HG03342 (cell line): ENCODE measurements around the gene RPP38.

Experiments
- ATAC-seq: cut with Tn5 transposase; IDR thresholded peaks from one replicate; pipeline ENCODE4 v1.9.1; 2021; ENCODE audit warnings: mild to moderate bottlenecking, moderate library complexity; ENCODE audit not compliant: unreplicated experiment

Gene RPP38

DNA sequence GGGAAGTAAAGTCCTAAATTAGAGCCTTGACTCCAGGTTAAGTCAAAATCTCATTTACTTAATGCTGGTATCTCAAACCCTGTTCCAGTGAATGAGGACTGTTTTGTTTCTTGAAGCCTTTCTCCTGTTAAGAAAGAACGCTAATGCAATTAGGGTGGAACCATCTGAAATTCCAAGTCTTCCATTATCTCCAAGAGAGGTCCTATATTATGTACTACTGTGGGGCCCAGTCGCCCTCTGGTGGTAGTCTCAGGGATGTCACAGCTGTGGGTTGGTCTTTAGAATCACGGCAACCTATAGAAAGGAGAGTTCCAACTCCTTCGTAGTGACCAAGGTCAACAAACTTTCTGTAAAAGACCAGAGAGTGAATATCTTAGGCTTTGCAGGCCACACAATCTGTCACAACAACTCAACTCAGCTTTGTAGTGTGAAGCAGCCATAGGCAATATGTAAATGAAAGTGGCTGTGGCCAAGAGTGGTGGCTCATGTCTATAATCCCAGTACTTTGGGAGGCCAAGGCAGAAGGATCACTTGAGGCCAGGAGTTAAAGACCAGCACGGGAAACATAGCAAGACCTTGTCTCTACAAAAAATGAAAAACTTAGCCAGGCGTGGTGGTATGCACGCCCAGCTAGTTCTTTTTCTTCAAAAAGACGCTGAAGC is 9.3 kb downstream of the RPP38 start:
- ATAC-seq, result peak; percentile 77

DNA sequence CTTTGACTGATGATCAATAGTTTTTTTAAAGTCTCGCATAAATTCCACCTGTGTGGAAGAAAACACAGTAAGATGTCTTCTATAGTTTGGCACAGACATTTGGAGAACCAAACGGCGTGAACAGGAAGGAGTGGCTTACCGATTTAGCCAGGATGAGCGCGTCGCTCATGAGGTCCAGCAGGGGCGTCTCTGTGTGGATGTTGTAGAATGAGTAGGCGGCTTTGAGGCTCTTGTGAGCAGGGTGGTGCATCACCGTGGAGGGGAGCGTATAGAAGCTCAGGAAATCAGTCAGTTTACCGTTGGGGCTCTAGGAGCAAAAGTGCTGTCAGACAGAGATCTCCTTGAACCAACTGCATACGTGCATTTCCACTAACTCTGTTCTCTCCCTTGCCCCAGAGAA is 15.5 kb downstream of the RPP38 start:
- no peak for ATAC-seq

DNA sequence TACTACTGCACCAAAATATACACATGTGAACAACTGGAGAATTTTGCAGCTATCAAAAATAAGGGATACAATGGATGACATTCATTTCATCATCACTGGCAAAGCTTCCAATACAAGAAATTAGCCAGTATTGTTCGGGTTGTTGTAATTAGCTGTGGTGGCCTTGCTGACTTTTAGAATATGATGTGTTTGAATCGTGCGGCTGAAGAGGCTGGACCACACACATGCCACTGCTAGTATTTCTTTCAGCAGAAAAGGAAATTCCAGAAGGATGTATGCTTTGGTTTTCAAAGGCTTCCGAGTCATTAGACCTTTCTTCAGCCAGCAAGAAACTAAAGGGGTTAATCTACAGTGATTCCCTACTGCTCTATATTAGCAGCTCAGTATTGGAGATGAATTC is 16.6 kb downstream of the RPP38 start:
- ATAC-seq, result no peak

DNA sequence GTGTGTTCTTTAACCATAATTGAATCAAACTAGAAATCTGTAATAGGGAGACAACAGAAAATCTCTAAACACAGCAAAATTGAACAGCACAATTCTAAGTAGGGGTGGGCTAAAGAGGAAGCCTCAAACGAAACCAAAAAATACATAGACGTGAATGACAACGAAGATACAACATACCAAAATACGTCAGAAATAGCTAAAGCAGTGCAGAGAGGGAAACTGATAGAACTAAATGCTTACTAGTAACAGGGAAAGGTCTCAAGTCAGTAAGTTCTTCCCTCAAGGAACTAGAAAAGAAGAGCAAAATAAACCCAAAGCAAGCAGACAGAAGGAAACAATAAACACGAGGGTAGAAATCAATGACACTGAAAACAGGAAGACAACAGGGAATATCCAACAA is 19.1 kb downstream of the RPP38 start:
- ATAC-seq, result no peak

DNA sequence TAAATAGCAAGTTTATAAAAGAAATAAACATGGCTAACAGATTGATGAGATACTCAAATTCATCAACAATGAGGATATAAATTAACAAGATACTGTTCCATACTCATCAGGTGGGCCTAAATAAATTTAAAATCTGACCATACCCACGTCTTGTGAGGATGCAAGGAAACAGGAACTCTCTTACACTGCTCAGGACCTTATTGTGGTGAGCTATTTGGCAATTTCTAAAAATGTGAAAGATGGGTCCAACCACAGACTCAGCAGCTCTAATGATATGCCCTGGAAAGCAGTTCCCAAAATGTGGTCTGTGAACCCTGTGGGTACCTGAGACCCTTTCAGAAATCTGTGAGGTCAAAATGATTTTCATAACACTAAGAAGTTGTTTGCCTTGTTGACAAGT is 21.5 kb downstream of the RPP38 start:
- ATAC-seq, result no peak

DNA sequence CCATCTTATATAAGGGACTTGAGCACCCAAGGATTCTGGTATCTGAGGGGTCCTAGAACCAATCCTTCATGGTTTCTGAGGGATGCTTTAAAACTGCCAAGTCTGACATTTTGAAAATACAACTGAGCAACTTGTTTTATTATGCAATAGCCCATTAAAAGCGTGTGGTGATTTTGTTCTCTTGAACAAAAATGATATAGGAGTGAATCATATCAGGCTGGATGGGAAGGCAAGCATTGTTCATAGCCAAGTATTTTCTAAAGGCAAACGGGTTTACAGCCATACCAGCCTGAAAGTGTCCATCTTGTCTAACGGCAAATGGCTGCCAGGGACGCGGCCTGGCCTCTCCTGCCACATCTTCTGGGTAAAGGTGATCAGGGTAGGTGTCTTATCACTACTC is 23.4 kb downstream of the RPP38 start:
- ATAC-seq, result no peak

DNA sequence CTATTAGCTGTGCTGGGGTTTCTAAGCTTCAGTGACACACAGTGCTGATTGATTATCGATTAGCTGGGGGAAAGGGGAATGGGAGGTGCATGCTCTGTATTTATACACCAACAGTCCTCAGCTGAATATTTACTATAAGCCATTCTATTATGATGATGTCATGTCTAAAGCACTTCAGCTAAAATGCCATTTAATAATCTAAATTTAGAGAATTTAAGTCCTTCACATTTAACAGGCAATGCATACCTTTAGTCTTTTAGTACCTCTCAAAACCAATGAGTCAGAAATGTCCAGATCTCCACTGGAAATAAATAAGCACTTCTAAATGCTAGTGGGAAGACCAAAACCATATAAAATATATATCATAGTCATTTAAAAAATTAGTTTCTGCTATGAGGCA is 24.6 kb downstream of the RPP38 start:
- no peak for ATAC-seq

DNA sequence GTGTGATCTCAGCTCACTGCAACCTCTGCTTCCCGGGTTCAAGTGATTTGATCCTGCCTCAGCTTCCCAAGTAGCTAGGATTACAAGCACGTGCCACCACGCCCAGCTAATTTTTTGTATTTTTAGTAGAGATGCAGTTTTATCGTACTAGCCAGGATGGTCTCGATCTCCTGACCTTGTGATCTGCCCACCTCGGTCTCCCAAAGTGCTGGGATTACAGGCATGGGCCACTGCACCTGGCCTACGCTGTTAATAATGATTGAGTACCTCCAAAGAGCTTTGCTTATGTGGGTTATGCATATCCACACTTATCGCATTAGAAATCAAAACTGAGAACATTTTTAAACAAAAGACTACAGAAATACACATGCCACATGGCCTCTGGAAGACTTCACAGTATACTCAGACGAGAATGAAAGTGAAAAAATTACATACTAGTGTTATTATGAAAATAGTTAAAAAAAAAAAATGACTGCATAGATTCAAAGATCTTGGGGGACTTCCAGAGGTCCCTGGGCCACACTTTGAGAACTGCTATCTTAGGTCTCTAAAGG is 25.4 kb downstream of the RPP38 start:
- peak; percentile 80 for ATAC-seq

DNA sequence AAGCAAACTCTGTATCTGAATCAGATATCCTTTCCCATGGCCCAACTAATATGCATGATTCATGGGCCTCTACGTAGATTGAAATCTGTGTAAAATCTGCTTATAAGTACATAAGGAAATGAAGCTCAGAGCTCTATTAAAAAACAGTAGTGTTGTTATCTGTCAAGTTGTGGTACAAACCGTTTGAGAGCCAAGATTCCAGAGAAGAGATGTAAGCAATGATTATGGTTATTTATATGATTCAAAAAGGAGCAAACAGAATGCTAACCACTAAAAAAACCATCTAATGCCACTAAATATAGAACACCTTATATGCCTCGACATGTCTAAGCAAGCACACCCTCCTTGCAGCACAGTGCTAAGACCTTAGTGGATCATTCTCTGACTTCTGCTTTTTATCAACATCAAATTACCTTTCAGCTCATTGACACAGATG is 26.6 kb downstream of the RPP38 start:
- ATAC-seq, result no peak

DNA sequence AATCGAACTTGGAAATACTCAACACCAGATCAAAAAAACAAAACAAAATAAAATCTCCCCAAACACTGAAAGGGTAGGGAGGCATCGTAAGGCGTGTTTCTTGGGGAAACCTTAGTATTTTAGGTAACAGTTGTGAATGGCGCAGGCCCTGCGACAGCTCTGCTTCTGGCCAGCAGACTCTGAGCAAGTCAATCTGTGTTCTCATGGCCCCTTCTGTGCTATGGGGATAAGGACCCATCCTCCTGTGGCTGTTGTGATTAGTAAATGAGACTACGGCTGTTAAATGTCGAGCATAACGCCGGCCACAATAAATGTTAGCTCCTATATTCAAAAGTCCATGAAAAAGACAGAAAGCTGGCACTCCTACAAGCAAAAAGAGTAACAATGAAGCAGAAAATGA is 27.0 kb downstream of the RPP38 start:
- ATAC-seq, result no peak

DNA sequence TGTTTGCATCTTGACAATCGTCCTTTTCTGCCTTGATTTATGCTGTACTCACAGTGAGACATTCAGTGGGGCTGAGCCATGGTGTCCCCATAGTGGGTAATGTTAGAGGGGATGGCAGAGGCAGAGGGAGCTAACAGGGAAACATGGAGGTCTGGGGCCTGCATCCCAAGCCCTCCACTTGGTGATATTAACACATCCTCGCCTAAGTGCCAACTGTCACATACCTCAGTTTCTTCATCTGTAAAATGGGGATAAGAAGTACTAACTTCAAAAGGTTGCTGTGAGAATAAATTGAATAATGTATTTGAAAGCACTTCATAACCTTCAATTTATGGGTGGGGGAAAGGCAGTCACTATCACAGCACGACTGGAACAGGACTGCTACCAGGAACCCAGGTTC is 27.8 kb downstream of the RPP38 start:
- ATAC-seq, result no peak

DNA sequence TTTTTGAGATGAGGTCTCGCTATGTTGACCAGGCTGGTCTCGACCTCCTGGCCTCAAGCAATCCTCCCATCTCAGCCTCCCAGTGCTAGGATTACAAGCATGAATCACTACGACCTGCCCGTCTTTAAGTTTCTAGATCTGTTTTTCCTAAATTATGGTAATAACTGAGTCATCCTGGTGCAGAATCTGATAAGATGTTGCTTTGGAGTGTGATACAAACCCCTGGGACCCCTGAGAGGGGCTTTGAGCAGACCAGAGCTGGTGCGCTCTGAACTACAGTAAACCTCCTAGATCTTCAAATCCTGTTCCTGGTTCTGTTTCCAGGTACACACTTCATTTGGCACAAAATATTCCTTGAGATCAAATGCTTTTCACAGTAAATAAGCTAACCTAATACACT is 34.2 kb downstream of the RPP38 start:
- ATAC-seq, result no peak

DNA sequence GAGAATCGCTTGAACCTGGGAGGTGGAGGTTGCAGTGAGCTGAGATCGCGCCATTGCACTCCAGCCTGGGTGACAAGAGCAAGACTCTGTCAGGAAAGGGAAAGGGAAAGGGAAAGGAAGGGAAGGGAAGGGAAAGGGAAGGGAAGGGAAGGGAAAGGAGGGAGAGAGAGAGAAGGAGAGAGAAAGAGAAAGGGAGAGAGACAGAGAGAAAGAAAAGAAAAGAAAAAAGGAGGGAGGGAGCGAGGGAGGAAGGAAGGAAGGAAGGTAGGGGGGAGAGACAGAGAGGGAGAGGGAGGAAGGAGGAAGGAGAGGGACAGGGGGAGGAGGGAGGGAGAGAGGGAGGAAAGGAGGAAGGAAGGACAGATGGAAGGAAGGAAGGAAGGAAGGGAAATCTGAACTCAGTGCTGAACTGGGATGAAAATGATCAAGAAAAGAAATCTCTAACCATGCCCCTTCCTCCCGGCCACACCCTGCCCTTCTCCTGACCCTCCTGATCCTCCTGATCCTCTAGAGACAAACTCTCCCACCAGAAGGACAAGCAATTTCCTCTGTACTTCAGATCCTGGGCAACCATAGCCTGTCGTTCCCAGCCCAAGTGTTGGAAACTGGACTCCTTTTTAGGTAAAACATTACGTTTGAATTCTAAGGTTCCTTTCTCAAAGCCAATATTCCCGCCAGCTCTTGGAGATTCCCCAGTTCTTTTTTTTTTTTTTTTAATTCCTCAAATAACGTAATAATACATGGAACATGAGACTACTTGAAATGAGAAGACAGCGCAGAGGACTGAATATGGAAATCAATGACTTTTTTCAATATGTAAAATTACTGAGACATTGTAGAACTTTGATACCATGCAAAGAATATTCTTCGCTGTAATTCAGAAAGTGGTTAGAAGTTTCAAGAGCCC is 39.2 kb downstream of the RPP38 start:
- no peak for ATAC-seq

DNA sequence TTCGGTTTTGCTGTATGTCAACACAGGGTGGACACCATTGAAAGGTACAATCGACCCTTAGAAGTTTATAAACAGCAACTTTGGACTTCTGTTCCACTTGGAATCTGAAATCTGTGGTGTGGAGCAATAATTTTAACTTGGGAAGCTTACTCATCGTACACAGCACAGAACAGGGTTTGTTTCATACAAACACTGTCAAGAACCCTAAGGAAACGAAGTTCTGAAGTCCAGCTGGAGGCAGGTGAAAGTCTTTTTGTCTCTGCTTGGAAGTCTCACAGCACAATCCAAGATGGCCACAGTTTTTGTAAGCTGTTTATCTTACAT is 39.8 kb downstream of the RPP38 start:
- ATAC-seq, result no peak

DNA sequence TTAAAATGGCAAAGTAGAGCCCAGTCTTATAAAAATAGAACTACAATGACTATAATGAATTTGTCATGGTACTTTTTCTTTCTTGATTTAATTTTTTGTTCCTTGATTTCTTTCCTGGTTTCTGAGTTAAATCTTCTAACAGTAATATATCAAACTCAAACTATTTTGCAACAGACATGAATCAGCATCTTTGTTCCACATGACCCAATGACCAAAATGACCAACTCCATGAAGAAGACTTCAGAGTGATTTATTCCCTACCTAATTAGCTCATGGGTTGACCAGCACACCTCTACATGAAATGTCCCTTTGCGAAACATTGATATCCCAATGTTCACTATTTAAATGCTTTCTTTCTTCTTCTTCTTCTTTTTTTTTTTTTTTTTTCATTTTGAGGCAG is 40.5 kb downstream of the RPP38 start:
- ATAC-seq, result no peak

DNA sequence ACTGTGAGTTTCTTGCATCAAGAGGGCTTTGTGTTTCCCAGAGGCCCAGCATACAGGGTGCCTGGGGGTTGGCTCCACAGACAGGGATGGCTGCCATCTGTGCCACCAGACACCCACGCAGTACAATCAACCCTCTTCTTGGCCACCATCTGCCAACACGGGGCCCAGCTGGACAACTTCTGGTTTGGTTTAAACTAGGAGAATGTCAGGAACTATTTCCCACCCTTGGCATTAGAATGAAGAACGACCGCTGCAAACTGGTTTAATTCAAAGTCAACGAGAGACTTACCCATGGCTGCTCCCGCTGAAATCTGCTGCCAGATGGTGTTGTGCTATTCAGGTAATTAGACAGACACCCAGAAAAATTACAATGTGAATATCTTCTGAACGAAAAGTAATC is 43.5 kb downstream of the RPP38 start:
- ATAC-seq, result no peak

DNA sequence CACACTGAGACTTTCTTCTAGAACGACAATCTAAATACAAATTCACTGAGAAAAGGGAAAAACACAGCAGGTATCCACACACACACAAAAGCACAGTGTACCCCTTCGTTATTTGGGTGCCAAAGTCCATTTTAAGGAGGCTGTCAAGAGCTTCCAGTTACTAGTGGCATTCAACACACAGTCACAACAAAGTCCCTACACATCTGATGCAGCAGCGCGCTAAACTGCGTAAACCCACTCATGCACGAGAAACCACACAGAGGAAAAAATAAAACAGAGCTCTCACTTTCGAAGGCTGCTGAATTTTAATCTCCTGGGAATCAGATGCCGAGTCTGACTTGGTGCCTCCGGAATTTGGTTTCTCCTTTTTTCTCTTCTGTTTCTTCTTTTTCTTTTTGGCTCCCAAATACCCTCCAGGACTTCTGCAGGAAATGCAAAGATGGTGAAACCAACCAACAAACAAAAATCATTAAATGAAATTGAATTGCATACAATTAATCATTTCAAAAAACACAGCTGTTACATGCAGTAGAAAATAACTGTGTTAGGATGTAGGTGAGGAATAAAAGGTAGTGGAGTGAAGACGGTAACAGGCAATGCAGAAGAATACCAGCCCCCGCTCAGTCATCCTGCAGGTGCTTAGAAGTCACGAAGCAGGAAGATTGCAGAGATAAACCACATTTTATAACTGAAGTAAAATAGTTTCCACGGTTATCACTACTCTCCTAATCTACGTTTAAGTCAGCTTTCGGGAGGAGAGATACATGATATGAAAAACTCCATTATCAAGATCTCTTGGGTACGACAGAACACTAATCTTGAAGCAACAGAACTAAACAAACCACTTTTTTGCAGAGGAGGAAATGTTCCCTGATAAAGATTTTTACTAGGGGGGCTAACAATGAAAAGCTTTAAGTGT is 44.2 kb downstream of the RPP38 start:
- ATAC-seq, result peak; percentile 84

DNA sequence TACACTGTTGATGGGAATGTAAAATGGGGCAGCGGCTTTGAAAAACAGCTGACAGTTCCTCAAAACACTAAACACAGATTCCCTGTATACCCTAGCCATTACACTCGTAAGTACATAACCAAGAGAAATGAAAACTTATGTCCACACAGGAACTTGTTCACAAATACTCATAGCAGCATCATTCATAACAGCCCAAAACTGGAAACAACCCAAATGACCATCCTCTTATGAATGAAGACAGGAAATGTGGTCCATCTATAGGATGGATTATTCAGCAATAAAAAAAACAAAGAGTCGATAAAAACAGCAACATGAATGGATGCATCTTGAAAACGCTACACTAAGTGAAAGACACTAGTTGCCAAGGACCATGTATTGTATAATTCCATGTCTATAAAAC is 47.6 kb downstream of the RPP38 start:
- no peak for ATAC-seq

DNA sequence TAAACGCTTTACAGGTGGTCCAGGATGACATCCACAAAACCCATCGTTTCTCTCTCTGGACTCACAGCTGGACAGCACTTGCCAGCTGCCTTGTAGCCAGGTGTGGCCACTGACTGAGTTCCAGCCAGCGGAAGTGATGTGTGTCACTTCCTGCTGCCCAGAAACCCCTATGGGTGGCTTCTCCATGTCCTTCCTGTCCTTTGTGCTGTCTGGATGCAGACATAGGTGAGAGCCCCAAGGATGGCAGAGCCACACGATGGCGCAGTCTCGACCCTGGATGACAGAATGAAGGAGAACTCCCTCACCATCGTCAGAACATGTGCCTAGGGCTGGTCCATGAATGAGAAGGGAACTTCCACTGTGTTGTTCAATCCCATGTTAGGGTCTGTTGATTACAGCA is 49.2 kb downstream of the RPP38 start:
- ATAC-seq, result no peak

DNA sequence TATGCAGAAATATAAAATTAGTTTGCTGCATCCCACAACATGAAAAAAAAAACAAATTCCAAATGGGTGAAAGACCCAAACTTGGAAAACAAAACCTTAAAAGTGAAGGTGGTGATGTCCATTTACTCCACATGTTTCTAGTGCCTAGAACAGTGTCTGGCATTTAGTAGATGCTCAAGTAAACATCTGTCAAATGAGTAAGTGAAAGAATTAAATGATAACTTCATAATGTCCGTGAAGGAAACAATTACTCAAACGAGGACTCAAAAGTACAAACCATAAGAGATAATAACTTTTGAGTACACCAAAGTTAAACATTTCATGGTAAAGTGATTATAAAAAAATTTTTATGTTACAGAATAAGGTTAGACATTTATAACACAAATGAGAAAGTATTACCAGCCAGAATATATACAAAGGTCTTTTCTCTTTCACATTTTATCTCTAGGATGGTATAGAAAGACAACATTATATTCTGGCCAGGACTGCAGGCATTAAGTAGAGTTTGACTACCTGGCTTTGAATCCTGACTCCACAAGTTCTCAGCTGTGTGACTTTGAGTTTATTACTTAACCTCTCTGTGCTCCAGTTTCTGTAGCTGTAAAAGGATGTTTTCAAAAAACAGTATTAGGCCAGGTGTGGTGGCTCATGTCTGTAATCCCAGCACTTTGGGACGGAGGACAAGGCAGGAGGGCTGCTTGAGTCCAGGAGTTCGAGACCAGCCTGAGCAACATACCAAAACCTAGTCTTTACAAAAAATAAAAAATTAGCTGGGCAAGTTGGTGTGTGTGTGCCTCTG is 50.6 kb downstream of the RPP38 start:
- ATAC-seq, result no peak
